Muscle layer of colon (tissue), 2 donors: ENCODE measurements around the gene CFAP221.

Experiments used
- H3K27ac ChIP-seq: one replicate; pipeline ENCODE4 v1.7.0; 2013; ENCODE audit warnings: low read depth, mild to moderate bottlenecking, low read length, moderate library complexity
- H3K27me3 ChIP-seq, 2 donors: one replicate each; pipeline ENCODE4 v1.7.0; 2013; ENCODE audit warnings: low read length in 2 of 2, mild to moderate bottlenecking in 2 of 2; ENCODE audit not compliant: insufficient read depth in 2 of 2, control insufficient read depth in 1 of 2
- H3K36me3 ChIP-seq: one replicate; pipeline ENCODE4 v1.7.0; 2013; ENCODE audit warnings: mild to moderate bottlenecking, low read length; ENCODE audit not compliant: insufficient read depth
- H3K4me1 ChIP-seq: one replicate; pipeline ENCODE4 v1.7.0; 2013; ENCODE audit warnings: mild to moderate bottlenecking, low read length; ENCODE audit not compliant: insufficient read depth
- H3K4me3 ChIP-seq, 2 donors: one replicate each; pipeline ENCODE4 v1.7.0; 2013; ENCODE audit warnings: low read length in 2 of 2, low read depth in 1 of 2, mild to moderate bottlenecking in 1 of 2, moderate library complexity in 1 of 2
- H3K9ac ChIP-seq: one replicate; pipeline ENCODE4 v1.7.0; 2013; ENCODE audit warnings: low read length
- H3K9me3 ChIP-seq: one replicate; pipeline ENCODE4 v1.7.0; 2013; ENCODE audit warnings: mild to moderate bottlenecking, low read length
- donor health status: abdominal sarcoma.
- donor health status: Adenocarcinoma of cecum.

Gene CFAP221

DNA sequence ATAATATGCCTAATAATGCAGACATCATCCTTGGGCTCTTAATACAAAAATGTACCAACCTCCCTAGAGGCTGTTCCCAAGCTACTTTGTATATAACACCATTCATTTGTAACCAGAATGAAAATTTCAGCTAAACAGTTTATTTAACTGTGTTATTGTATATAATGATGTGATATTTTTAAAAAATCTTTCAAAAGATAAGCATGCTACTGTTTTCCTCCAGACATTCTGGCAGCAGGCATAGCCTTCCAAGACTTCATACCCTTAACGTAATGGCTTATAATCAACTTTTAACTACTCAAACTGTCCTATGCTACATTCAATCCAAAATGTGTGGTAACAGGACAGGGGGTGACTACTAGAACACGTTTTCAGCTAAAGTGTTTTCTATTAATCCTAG, 21.2 kb downstream of the CFAP221 start:
- Histone ChIP-seq H3K4me1 (peaks cover under 1% of the 10 kb centered on the region), H3K27me3 (no peaks in the 10 kb centered on the region), H3K4me3 (no peak overlapping the region), H3K36me3 (no peaks in the 10 kb centered on the region), H3K9ac (no peak overlapping the region), H3K9me3 (no peaks in the 10 kb centered on the region), H3K27ac (no peak overlapping the region)

DNA sequence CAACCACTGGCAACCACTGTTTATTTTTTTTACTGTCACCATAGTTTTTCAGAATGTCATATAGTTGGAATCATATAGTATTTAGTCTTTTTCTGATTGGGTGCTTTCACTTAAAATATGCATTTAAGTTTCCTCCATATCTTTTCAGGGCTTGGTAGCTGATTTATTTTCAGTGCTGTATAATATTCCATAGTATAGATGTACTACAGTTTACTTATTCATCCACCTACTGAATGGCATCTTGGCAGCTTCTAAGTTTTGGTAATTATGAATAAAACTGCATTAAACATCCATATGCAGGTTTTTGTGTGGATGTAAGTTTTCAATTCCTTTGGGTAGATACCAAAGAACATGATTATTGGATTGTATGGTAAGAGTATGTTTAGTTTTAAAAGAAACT, 23.0 kb downstream of the CFAP221 start:
- Histone ChIP-seq H3K27ac (no peak overlapping the region), H3K9me3 (no peaks in the 10 kb centered on the region), H3K27me3 (no peaks in the 10 kb centered on the region), H3K9ac (no peak overlapping the region), H3K4me3 (no peak overlapping the region), H3K4me1 (no peaks in the 10 kb centered on the region), H3K36me3 (no peaks in the 10 kb centered on the region)

DNA sequence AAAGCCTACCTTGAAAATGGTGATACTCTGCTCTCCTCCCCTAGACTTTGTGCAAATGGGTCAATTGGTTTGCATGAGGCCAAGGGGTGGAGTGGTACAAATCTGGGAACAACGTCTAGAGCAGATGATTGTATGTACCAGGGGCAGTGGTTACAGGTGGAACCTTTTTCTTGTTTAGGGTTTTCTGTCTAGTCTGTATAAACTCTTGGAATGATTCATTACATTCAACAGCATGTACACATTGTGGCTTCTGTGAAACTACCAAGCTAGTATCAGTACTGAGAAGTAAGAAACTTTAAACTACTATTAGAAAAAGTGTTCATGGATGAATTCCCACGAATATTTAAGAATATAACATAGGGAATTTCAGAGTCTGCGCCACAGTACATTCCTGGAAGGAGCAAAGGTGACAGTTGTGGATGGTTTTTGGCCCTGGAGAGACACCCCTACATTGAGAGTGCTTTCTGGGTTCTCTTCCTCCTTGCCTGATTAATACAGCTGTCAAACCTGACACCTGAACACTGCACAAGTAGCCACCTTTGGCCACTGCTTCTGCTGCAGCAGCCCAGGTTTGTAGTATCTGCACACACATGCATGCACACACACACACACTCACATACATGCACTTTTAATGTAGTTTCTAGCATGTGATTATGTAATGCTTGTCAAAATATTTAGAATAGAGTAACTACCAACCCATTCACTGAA, 30.0 kb downstream of the CFAP221 start:
- Histone ChIP-seq H3K4me1 (peaks cover 11% of the 10 kb centered on the region), H3K27ac (no peak overlapping the region), H3K36me3 (no peaks in the 10 kb centered on the region), H3K9ac (no peak overlapping the region), H3K9me3 (no peaks in the 10 kb centered on the region), H3K4me3 (no peak overlapping the region), H3K27me3 (no peaks in the 10 kb centered on the region)

DNA sequence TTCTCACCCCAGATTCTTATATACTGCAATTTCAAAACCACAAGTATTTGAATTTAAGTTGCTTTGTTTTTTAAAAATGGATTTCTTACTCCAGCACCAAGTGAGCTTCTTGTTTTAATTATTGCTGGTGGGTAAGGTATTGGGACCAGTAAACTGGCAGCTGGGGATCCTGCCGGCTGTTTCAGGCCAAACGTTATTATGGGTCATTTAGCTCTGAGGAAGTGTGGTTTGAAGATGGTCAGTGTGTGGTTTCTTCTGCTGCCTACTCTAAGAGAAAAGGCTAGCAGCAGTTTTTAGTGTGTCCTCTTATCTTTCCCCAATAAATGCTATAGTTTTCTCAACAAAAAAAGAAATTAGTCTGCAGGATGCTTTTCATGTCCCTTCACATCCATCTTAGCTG, 30.6 kb downstream of the CFAP221 start:
- H3K4me1 ChIP-seq: peaks cover 12% of the 10 kb centered on the region
- no peaks in the 10 kb centered on the region for H3K36me3 ChIP-seq
- H3K9ac ChIP-seq: no peak overlapping the region
- H3K4me3 ChIP-seq: no peak overlapping the region
- H3K27ac ChIP-seq: no peak overlapping the region
- no peaks in the 10 kb centered on the region for H3K9me3 ChIP-seq
- H3K27me3 ChIP-seq: no peaks in the 10 kb centered on the region

DNA sequence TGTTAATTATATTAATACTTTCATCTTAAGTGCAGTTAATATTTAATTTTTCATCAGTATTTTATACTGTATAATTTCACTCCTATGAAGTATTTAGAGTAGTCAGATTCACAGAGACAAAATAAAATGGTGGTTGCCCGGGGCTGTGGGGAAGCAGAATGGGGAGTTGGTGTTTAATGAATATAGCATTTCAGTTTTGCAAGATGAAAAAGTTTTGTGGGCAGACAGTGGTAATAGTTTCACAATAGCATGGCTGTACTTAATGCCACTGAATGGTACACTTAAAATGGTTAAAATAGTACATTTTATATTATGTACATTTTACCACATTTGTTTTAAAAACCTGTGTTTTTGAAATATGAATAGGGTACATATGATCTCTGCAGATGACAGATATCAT, 31.2 kb downstream of the CFAP221 start:
- Histone ChIP-seq H3K9me3 (no peaks in the 10 kb centered on the region), H3K27ac (no peak overlapping the region), H3K36me3 (no peaks in the 10 kb centered on the region), H3K27me3 (no peaks in the 10 kb centered on the region), H3K4me3 (no peak overlapping the region), H3K4me1 (peaks cover 16% of the 10 kb centered on the region), H3K9ac (no peak overlapping the region)

DNA sequence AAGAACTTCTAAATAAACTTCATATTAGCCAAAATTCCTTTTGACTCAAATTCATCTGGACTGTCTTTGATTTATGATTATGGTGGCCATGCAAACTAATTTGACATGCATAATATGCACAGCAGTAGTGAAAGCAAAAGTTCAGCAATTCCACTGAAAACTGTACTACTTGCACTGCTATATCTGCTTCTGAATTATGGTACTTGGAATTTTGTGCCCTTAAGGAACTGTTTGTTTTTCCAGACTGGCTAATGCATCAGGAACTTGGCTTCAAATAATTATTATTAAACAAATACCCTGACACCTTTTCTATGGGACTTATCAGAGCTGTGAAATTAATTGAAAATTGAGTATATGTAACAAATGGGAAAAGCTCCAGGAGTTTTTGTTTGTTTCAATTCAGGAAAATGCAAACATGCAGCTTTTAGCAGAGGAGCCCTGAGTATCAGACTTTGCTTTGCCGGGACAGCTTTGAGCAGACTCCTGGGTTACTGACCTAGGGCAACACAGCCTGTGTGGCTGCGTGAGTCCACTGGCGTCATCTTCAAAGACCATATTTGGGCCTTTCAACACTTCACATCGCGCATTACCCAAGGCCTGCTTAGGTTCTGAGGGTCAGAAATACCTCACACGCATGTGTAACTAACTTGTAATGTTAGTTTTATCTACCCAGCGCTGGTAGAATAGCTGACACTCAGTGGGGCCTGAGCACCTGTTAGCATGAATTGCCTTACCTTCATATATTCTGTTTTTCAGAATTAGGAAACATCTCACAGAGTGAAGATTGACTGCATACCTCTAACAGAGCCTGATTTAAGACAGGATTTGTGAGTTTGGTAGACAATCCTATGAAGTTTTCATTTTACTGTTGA, 35.4 kb downstream of the CFAP221 start:
- Histone ChIP-seq H3K9ac (no peak overlapping the region), H3K4me1 (peaks cover 5% of the 10 kb centered on the region), H3K9me3 (no peaks in the 10 kb centered on the region), H3K27me3 (no peaks in the 10 kb centered on the region), H3K27ac (no peak overlapping the region), H3K4me3 (no peak overlapping the region), H3K36me3 (no peaks in the 10 kb centered on the region)

DNA sequence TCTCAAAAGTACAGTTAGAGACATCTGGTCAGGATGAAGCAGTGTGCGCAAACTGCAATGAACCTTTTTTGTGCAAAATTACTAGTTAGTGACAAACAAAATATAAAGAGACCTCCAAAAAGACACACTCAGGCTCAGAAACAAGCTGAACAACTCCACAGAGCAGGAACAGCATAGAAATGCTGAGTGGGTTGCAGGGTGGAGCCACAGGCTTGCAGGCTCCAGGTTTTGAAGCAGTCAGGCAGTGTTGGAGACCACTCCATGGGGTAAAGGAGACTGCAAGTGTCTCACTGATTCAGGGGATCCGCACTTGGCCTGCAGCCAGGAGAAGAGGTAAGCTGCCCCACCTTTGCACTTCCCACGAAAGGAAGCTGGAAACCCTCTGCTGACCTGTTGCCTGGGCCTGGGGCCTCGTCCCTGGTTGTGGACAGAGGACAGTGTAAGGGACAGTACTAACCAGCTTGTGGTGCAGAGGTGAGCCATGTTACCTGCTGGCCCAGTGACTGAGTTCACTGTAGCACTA, 36.4 kb downstream of the CFAP221 start:
- no peaks in the 10 kb centered on the region for H3K9me3 ChIP-seq
- H3K9ac ChIP-seq: no peak overlapping the region
- no peak overlapping the region for H3K27ac ChIP-seq

DNA sequence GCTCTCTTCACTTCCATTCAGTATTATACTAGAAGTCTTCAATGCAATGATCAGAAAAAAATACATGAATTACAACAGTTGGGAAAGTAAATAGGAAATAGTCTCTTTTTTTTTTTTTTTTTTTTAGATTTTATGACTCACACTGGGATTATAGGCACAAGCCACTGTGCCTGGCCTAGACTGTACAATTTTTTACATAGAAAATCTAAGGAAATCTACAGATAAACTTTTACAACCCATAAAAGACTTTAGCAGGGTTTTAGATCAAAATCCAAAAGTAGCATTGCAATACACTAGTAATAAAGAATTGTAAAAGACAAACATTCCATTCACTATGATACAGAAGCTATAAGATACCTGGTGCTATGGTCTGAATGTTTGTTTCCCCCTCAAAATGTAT, 39.0 kb downstream of the CFAP221 start:
- H3K27me3 ChIP-seq: no peaks in the 10 kb centered on the region
- H3K9ac ChIP-seq: no peak overlapping the region
- no peak overlapping the region for H3K27ac ChIP-seq
- H3K36me3 ChIP-seq: no peaks in the 10 kb centered on the region
- H3K9me3 ChIP-seq: no peaks in the 10 kb centered on the region
- peaks cover 5% of the 10 kb centered on the region for H3K4me1 ChIP-seq
- no peak overlapping the region for H3K4me3 ChIP-seq

More for the DNA sequence above, 36.4 kb downstream of the CFAP221 start:
- Histone ChIP-seq H3K4me3 (no peak overlapping the region), H3K36me3 (no peaks in the 10 kb centered on the region), H3K27me3 (no peaks in the 10 kb centered on the region), H3K4me1 (peaks cover 5% of the 10 kb centered on the region)

DNA sequence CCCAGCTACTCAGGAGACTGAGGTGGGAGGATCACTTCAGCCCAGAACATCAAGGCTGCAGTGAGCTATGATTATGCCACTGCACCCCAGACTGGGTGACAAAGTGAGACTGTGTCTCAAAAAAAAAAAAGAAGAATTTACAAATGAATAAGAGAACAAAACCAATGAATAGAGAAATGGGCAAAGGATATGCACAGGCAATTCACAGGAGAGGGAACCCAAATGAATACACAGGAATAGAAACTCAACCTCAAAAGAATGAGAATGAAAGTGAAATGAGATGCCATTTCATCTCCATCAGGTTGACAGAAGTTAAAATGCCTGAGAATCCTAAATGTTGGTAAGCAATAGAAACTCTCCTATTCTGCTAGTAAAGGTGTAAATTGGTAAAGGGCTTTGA, 40.2 kb downstream of the CFAP221 start:
- H3K4me3 ChIP-seq: no peak overlapping the region
- peaks cover 5% of the 10 kb centered on the region for H3K4me1 ChIP-seq
- no peak overlapping the region for H3K9ac ChIP-seq
- H3K27me3 ChIP-seq: no peaks in the 10 kb centered on the region
- no peaks in the 10 kb centered on the region for H3K9me3 ChIP-seq
- H3K36me3 ChIP-seq: no peaks in the 10 kb centered on the region
- H3K27ac ChIP-seq: no peak overlapping the region

DNA sequence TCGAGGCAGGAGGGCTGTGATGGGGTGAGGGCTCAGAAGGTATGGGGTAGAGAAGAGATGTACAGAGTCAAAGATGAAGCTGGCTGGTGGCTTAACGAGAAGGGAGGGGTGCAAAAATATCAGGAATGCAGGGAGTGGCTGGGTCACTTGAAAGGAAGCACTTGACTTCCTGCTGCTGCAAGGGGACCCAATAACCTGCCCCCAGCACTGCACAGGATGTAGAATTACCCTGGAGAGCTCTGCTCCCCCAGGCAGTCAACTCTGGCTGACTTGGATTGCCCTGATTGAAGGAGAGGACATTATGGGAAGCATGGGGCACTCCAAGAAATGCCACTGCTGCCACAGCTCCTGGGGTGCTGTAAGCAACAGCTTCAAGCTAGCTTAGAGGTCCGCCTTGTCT, 41.8 kb downstream of the CFAP221 start:
- H3K4me1 ChIP-seq: no peaks in the 10 kb centered on the region
- H3K36me3 ChIP-seq: no peaks in the 10 kb centered on the region
- no peak overlapping the region for H3K27ac ChIP-seq
- H3K9me3 ChIP-seq: no peaks in the 10 kb centered on the region
- H3K9ac ChIP-seq: no peak overlapping the region
- H3K4me3 ChIP-seq: no peak overlapping the region
- H3K27me3 ChIP-seq: no peaks in the 10 kb centered on the region

DNA sequence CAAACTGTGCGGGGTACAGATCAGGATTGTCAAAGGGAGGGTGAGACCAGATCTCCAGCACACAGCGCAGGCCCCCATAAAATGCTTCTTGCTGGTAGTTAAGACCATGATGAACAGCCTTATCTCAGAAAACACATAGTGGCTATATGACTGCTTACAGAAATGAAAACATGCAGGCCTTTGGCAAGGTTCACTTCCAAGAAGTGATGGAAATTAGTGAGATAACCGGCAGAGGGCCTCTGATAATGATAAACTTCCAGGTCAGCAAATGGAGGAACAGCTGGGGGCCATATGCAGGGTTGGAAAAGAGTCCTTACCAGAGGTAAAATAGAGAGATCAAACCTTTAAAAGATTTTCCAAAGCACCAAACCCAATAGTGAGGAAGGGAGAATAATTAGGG, 46.6 kb downstream of the CFAP221 start:
- H3K36me3 ChIP-seq: no peaks in the 10 kb centered on the region
- peaks cover under 1% of the 10 kb centered on the region for H3K4me1 ChIP-seq
- H3K27me3 ChIP-seq: no peaks in the 10 kb centered on the region
- no peaks in the 10 kb centered on the region for H3K9me3 ChIP-seq
- no peak overlapping the region for H3K4me3 ChIP-seq
- H3K27ac ChIP-seq: no peak overlapping the region
- H3K9ac ChIP-seq: no peak overlapping the region
